ENCODE results near the gene DHTKD1. TPM values are rescaled to one million over a fixed set of nuclear protein-coding genes. Genes with fewer than 3 reads are reported as not detected.

DHTKD1 gene
- total and polyA plus RNA-seq, 10 of the 15 experiments (the other 5 are each of a cell fraction or from before 2014, with no cell fraction given): 11.3 to 35.0 (median 26.9) TPM

DNA sequence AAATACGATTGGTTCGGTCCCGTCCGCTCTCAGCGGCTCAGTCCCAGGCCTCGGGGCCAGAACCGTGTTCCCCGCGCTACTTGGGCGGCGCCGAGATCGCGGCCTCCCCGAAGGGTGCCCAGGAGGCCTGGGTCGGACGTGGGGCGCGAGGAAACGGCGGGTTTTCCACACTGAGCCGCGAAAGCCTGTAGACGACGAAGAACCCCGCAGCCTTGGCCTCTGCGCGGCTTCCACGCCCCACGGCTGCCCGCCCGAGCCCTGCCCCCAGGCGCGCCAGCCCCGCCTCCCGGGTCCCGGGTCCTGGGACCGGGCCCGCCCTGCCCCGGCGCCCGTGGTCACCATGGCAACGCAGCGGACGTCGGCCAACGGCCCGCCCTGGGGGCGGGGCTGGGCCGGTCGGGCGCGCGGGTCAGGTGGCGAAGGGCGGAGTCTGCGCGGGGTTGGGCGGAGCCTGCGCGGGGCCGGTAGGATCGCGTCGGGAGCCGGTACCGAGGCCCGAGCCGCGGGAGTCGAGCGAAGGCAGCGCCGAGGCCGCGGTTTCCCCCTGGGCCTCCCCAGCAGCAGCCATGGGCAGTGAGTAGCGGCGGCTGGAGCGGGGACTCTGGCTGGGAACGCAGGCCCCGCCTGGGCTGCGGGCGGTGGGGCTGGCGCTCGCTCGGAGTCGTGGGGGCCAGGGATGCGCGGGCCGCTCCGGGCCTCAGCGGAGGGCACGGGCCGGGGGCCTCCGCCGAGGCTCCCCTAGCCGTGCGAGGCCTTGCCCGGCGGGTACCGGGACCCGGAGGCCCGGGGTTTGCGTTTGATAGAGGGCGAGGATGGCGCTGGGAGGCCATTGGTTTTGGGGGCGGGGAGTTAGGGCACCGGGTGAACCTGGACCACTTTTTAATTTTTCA is 60.7 kb downstream of the DHTKD1 start, which contains the start of gene SEC61A2 (continued):
- TF ChIP-seq, protein P1, sequence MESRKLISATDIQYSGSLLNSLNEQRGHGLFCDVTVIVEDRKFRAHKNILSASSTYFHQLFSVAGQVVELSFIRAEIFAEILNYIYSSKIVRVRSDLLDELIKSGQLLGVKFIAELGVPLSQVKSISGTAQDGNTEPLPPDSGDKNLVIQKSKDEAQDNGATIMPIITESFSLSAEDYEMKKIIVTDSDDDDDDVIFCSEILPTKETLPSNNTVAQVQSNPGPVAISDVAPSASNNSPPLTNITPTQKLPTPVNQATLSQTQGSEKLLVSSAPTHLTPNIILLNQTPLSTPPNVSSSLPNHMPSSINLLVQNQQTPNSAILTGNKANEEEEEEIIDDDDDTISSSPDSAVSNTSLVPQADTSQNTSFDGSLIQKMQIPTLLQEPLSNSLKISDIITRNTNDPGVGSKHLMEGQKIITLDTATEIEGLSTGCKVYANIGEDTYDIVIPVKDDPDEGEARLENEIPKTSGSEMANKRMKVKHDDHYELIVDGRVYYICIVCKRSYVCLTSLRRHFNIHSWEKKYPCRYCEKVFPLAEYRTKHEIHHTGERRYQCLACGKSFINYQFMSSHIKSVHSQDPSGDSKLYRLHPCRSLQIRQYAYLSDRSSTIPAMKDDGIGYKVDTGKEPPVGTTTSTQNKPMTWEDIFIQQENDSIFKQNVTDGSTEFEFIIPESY (IDR thresholded peaks at IDR 0.05): no peak
- peak; percentile 60 for TF ChIP-seq NR2F1 (conservative IDR thresholded peaks at IDR 0.05)
- TF ChIP-seq, protein P2, sequence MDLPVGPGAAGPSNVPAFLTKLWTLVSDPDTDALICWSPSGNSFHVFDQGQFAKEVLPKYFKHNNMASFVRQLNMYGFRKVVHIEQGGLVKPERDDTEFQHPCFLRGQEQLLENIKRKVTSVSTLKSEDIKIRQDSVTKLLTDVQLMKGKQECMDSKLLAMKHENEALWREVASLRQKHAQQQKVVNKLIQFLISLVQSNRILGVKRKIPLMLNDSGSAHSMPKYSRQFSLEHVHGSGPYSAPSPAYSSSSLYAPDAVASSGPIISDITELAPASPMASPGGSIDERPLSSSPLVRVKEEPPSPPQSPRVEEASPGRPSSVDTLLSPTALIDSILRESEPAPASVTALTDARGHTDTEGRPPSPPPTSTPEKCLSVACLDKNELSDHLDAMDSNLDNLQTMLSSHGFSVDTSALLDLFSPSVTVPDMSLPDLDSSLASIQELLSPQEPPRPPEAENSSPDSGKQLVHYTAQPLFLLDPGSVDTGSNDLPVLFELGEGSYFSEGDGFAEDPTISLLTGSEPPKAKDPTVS (IDR thresholded peaks at IDR 0.05; ENCODE audit: low read depth, low read length): no peak
- TF ChIP-seq, protein P3, sequence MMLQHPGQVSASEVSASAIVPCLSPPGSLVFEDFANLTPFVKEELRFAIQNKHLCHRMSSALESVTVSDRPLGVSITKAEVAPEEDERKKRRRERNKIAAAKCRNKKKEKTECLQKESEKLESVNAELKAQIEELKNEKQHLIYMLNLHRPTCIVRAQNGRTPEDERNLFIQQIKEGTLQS (IDR thresholded peaks at IDR 0.05; ENCODE audit: borderline replicate concordance, extremely low read depth, low read depth, low read length): no peak
- no peak for TF ChIP-seq FOS (IDR thresholded peaks at IDR 0.05; ENCODE audit: borderline replicate concordance, extremely low read depth, insufficient read length)
- no peak for TF ChIP-seq ZNF217 (IDR thresholded peaks at IDR 0.05)
- 0 out of 2 replicates have a peak, but pooled peaks have one; percentile 55 for TF ChIP-seq SMARCA5 (IDR thresholded peaks at IDR 0.05)
- no peak for TF ChIP-seq RFX5 (IDR thresholded peaks at IDR 0.05; ENCODE audit: low read depth, low read length)
- TF ChIP-seq MYC (IDR thresholded peaks at IDR 0.05; ENCODE audit: insufficient read depth, insufficient read length, insufficient replicate concordance, low read length, severe bottlenecking): no peak
- TF ChIP-seq, protein P4, sequence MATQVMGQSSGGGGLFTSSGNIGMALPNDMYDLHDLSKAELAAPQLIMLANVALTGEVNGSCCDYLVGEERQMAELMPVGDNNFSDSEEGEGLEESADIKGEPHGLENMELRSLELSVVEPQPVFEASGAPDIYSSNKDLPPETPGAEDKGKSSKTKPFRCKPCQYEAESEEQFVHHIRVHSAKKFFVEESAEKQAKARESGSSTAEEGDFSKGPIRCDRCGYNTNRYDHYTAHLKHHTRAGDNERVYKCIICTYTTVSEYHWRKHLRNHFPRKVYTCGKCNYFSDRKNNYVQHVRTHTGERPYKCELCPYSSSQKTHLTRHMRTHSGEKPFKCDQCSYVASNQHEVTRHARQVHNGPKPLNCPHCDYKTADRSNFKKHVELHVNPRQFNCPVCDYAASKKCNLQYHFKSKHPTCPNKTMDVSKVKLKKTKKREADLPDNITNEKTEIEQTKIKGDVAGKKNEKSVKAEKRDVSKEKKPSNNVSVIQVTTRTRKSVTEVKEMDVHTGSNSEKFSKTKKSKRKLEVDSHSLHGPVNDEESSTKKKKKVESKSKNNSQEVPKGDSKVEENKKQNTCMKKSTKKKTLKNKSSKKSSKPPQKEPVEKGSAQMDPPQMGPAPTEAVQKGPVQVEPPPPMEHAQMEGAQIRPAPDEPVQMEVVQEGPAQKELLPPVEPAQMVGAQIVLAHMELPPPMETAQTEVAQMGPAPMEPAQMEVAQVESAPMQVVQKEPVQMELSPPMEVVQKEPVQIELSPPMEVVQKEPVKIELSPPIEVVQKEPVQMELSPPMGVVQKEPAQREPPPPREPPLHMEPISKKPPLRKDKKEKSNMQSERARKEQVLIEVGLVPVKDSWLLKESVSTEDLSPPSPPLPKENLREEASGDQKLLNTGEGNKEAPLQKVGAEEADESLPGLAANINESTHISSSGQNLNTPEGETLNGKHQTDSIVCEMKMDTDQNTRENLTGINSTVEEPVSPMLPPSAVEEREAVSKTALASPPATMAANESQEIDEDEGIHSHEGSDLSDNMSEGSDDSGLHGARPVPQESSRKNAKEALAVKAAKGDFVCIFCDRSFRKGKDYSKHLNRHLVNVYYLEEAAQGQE (IDR thresholded peaks at IDR 0.05; ENCODE audit: low read depth, low read length): no peak
- no peak for TF ChIP-seq CEBPB (IDR thresholded peaks at IDR 0.05; ENCODE audit: borderline replicate concordance in 1 of 2, low read depth in 2 of 2, low read length in 2 of 2)
- TF ChIP-seq NR2C1 (IDR thresholded peaks at IDR 0.05): peak; percentile 56
- TF ChIP-seq SRF (IDR thresholded peaks at IDR 0.05; ENCODE audit: low read depth in 2 of 2, low read length in 2 of 2): no peak
- TF ChIP-seq ATF7 (IDR thresholded peaks at IDR 0.05; ENCODE audit: low read depth): no peak
- no peak for TF ChIP-seq TCF3 (IDR thresholded peaks at IDR 0.05; ENCODE audit: borderline replicate concordance, insufficient read depth, low read depth, low read length)
- TF ChIP-seq, protein P5, sequence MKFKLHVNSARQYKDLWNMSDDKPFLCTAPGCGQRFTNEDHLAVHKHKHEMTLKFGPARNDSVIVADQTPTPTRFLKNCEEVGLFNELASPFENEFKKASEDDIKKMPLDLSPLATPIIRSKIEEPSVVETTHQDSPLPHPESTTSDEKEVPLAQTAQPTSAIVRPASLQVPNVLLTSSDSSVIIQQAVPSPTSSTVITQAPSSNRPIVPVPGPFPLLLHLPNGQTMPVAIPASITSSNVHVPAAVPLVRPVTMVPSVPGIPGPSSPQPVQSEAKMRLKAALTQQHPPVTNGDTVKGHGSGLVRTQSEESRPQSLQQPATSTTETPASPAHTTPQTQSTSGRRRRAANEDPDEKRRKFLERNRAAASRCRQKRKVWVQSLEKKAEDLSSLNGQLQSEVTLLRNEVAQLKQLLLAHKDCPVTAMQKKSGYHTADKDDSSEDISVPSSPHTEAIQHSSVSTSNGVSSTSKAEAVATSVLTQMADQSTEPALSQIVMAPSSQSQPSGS (IDR thresholded peaks at IDR 0.05; ENCODE audit: low read length): no peak
- TF ChIP-seq EGR1 (IDR thresholded peaks at IDR 0.05; ENCODE audit: borderline replicate concordance in 1 of 2, low read depth in 2 of 2, low read length in 2 of 2): peak; percentile 12 to 33; a peak in 2 of 3 replicates
- TF ChIP-seq, protein P6, sequence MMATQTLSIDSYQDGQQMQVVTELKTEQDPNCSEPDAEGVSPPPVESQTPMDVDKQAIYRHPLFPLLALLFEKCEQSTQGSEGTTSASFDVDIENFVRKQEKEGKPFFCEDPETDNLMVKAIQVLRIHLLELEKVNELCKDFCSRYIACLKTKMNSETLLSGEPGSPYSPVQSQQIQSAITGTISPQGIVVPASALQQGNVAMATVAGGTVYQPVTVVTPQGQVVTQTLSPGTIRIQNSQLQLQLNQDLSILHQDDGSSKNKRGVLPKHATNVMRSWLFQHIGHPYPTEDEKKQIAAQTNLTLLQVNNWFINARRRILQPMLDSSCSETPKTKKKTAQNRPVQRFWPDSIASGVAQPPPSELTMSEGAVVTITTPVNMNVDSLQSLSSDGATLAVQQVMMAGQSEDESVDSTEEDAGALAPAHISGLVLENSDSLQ (IDR thresholded peaks at IDR 0.05): no peak
